ENCODE results near the gene HOXA3. TPM values are rescaled to one million over a fixed set of nuclear protein-coding genes. Genes with fewer than 3 reads are reported as not detected.
A peak's percentile ranks its signal among the peaks of the same experiment; 100 is the strongest.

HOXA3 gene
- total and polyA plus RNA-seq, 2 of the 13 experiments (the other 11 are each of a cell fraction or from before 2014, with no cell fraction given): 2.9 to 4.6 TPM

- TF ChIP-seq ZNF687 (CRISPR knock-in tag; IDR thresholded peaks at IDR 0.05): peak; percentile 57
- no peak for TF ChIP-seq ZNF619 (CRISPR knock-in tag; IDR thresholded peaks at IDR 0.05)
- TF ChIP-seq ZNF281 (CRISPR knock-in tag; IDR thresholded peaks at IDR 0.05; ENCODE audit: borderline replicate concordance): no peak
- peak; percentile 62 for TF ChIP-seq XRCC5 (optimal IDR thresholded peaks at IDR 0.05; ENCODE audit: low read length)
- TF ChIP-seq ADNP (CRISPR knock-in tag; IDR thresholded peaks at IDR 0.05): no peak
- TF ChIP-seq STAG1 (CRISPR knock-in tag; IDR thresholded peaks at IDR 0.05): 0 out of 2 replicates have a peak, but pooled peaks have one; percentile 11
- TF ChIP-seq ZNF547 (CRISPR knock-in tag; IDR thresholded peaks at IDR 0.05): no peak
- no peak for TF ChIP-seq ZNF883 (CRISPR knock-in tag; IDR thresholded peaks at IDR 0.05; ENCODE audit: not compliant biosample characterization)
- no peak; the same call in 1 of the 2 replicates for TF ChIP-seq ZFX (CRISPR knock-in tag; IDR thresholded peaks at IDR 0.05; ENCODE audit: low read depth)
- TF ChIP-seq RBM39 (IDR thresholded peaks at IDR 0.05; ENCODE audit: low read depth, low read length, poor library complexity, severe bottlenecking): peak; percentile 30
- TF ChIP-seq ZNF333 (CRISPR knock-in tag; IDR thresholded peaks at IDR 0.05; ENCODE audit: borderline replicate concordance): no peak
- TF ChIP-seq ZNF274 (CRISPR knock-in tag; IDR thresholded peaks at IDR 0.05): no peak
- no peak for TF ChIP-seq ZNF597 (CRISPR knock-in tag; IDR thresholded peaks at IDR 0.05)
- no peak for TF ChIP-seq MYPOP (CRISPR knock-in tag; IDR thresholded peaks at IDR 0.05)
- no peak for TF ChIP-seq ZNF296 (CRISPR knock-in tag; conservative IDR thresholded peaks at IDR 0.05)
- no peak for TF ChIP-seq TRIM22 (IDR thresholded peaks at IDR 0.05)
- no peak for TF ChIP-seq ZNF782 (CRISPR knock-in tag; IDR thresholded peaks at IDR 0.05; ENCODE audit: borderline replicate concordance)
- TF ChIP-seq TSC22D2 (CRISPR knock-in tag; IDR thresholded peaks at IDR 0.05; ENCODE audit: borderline replicate concordance): no peak
Observed at GRCh38 chr7:27179503-27180430, 27.4 kb upstream of the HOXA3 start (continued).

Data from HepG2 (cell line).